GM10266 (cell line): Measurements from ENCODE around the gene LMO2.

ENCODE experiments used
- DNase-seq: peaks from one replicate; pipeline ENCODE4 v3.0.0; 2012; ENCODE audit errors: extremely low spot score
- CTCF ChIP-seq: IDR thresholded peaks from 2 replicates; pipeline ENCODE4 v1.5.1; 2012; ENCODE audit warnings: mild to moderate bottlenecking, low read depth; ENCODE audit not compliant: control insufficient read depth, insufficient read depth; ENCODE audit errors: missing control alignments

Gene LMO2

GRCh38 chr11:33887886-33888285 is 4.0 kb downstream of the LMO2 start:
- TF ChIP-seq CTCF, result no peak
- DNase-seq, result no peak

DNA sequence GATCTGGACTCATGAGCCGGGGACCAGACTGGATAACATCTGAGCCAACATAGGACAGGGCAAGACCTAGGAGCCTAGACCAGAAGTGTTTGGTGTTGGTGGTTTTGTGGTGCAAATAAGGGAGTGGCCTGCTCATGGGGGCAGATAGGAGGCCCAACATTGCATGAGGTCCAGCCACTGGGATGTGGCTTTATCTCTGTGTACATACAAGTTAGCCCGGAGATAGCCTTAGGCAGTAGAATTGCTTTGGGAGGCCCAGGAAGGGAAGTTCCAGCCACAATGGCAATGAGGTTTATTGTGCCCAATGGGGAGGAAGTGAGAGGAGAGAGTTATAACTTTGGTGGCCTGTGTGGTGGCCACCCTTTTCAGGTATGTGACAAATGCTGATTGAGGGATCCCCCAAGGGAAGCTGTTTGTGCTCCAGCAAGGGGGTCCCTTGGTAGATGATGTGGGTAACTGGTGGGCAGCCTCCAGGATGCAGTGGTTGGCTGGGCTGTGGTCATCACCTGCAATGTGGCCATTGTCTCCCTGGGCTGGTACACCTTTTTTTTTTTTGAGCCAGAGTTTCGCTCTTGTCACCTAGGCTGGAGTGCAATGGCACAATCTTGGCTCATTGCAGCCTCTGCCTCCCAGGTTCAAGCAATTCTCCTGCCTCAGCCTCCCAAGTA is 6.4 kb downstream of the LMO2 start:
- DNase-seq, result no peak
- TF ChIP-seq CTCF, result no peak

DNA sequence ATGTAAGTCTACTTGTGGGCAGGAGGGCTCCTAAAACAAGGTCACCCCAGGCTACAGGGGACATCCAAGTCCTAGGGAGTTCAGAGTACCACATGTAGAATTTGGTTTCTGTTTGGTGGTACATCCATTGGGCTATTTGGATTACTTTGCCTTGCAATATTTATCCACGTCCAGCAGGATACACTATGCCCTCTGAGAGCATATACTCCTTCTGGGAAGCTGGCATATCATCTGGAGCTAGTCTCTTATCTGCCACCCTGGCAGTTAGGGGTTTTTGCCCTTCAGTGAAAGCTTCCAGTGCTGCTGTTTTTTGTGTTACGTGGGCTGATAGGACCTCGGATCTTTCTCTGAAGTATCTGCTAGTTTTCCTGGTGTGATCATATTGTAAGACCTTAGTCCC is 7.3 kb downstream of the LMO2 start:
- no peak for TF ChIP-seq CTCF
- DNase-seq, result no peak

- no peak for DNase-seq
- no peak for TF ChIP-seq CTCF
Observed at GRCh38 chr11:33884035-33884434, 7.8 kb downstream of the LMO2 start.

DNA sequence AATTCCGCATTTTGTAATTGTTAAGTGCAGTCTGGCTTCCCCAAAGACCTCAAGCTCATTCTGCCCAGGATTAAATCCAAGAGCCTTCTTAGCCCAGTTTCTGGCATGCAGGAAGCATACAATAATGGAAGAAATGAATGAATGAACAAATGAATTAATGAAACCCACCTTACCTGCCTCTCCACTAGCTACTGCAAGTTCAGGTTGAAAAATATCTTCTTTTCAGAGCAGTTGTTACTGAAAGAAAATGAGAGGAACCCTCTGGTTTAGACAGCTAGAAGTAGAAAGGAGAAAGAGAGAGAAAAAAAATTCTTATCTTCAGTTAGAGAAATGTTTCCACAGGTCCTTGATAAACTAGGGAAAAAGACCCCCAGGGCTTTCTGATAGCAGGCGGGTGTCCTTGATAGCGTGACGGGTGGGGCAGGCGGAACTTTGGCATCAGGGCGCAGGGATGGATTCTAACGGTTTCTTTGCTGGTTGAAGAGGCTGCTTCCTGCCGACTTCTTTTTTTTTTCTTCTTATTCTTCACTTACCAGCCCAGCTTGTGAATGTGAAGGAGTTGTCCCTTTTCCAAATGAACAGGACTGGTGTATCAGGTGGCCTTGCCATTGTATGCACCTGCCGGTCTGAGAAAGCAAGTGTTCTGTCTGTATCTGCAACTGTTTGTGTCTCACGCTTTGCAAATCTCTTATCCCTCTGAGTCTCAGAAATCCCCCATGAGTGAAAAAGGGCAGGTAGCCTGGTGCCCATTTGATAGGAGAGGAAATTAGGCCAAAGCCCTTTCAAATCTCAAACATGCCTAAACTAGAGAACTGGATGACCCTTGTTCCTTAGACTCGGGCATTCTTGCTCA is 10.0 kb downstream of the LMO2 start:
- TF ChIP-seq CTCF, result no peak
- no peak for DNase-seq

- no peak for TF ChIP-seq CTCF
- DNase-seq, result no peak
Observed at GRCh38 chr11:33880979-33881378, 10.9 kb downstream of the LMO2 start.

DNA sequence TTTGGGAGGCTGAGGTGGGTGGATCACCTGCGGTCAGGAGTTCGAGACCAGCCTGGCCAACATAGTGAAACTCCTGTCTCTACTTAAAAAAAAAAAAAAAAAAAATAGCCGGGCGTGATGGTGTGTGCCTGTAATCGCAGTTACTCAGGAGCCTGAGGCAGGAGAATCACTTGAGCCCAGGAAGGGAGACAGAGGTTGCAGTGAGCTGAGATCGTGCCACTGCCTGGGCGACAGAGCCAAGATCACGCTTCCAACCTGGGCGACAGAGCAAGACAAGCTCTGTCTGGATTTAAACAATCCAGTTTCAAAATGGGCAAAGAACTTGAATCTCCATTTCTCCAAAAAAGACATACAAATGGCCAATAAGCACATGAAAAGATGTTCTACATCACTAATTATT is 12.5 kb downstream of the LMO2 start:
- no peak for TF ChIP-seq CTCF
- DNase-seq, result no peak
